HK-2 (cell line): ENCODE results near the gene GIPC3.

Experiments used
- DNase-seq: peaks from one replicate; pipeline ENCODE4 v3.0.0-alpha.2; 2018; ENCODE audit not compliant: unreplicated experiment

The GIPC3 gene

DNA sequence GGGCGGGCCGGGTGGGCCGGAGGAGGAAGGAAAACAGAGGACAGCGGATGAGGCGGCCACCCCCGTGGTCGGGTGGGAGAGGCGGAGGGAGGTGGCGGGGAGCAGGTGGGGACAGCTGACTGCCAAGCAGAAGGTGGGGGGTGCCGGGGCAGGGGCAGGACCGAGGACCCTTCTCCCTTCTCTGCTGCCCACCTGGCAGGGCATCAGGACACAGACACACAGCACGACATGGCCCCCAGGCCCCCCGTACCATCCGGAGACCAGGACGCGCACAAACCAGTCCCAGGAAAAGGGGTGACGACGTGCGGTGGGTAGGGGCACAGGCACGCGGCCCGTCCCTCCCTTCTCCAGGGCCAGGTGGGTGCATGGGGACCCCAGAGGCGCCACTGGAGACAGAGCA is 52.3 kb downstream of the GIPC3 start:
- DNase-seq: no peak

DNA sequence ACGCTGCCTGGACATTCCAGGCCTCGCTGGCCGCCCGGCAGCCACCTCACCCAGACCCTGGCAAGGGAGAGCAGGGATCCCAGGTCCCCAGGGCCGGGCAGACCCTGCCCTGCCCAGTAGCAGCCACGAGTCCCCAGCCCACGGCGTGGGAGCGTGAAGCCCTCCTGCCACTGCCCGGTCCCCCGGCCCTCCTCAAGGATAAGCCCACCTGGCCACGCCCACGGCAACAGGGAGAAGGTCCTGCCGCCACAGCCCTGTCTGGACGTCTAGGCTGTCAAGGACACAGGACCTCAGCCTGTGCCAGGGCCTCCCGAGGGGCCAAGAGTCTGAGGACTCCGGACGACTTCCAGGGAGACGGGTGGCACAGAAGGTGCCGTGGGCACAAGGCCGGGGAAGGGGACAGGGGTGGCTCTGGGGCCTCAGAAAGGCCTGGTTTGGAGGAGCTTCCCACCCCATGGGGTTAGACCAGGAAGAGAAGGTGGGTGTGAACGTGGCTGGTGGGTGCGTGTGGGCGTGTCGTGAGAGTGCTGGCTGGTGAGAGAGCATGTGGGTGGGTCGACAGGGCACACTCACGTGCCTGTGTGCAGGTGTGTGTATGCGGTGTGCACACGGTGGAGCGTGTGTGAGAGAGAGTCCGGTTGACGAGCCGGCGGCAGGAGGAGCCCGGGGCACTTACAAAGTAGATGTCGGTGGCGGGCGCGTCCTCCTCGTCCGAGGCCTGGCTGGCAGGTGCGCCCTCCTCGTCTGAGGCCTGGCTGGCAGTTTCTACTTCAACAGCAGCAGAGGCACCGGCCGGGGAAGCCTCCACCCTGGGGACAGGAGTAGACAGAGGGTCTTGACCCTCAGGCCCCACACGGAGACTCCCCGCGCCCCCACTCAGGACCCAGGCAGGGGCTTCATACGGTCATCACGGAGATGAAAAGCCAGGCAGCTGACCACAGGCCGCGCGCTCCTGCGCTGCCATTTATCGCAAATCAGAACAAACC is 53.2 kb downstream of the GIPC3 start:
- no peak for DNase-seq

DNA sequence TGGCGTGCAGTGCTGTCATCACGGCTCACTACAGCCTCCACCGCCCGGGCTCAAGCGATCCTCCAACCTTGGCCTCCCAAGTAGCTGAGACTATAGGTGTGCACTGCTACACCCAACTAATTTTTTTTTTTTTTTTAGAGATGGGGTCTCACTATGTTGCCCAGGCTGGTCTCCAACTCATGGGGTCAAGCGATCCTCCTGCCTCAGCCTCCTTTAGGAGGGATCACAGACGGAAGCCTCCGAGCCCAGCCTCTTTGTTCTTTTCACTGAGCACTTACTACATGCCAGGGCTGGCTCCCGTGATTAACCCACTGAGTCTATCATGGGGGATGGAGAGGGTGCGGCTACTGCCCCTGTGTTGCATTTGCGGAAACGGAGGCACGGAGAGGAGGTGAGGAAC is 54.2 kb downstream of the GIPC3 start:
- no peak for DNase-seq

- no peak for DNase-seq
Measured at GRCh38 chr19:3641515-3642269, 56.4 kb downstream of the GIPC3 start.

GRCh38 chr19:3642296-3642695 is 57.0 kb downstream of the GIPC3 start:
- DNase-seq: no peak
